HEK293 (cell line): ENCODE measurements around the gene CDC5L.

Experiments used
- CTCF ChIA-PET: fragments of 350-600 bp; formaldehyde crosslinking; extraction: SDS; loops from one replicate; lab custom pipeline; 2021; ENCODE audit warnings: antibody characterized with exemption; lab: Yijun Ruan, JAX
- POLR2A ChIA-PET: fragments of 300-600 bp; formaldehyde crosslinking; extraction: SDS; loops from one replicate; lab custom pipeline; 2020; ENCODE audit warnings: antibody characterized with exemption, inconsistent platforms; lab: Yijun Ruan, JAX
- H3K27ac ChIP-seq: fragments of 200-500 bp; sonication (Bioruptor generic); 2 replicates; pipeline ENCODE4 v1.5.1; 2014; ENCODE audit warnings: low read depth, low read length, control low read depth, inconsistent platforms; ENCODE audit errors: extremely low read depth
- H3K36me3 ChIP-seq, 2 experiments: fragments of 200-500 bp in 1 of 2; sonication (Bioruptor generic) in 1 of 2; 1 replicate in 1 of 2; 2 replicates in 1 of 2; pipeline ENCODE4 v1.5.1; 2014 to 2017; ENCODE audit warnings: inconsistent platforms in 2 of 2, low read length in 2 of 2; ENCODE audit not compliant: control insufficient read depth in 2 of 2, insufficient read depth in 1 of 2
- H3K4me1 ChIP-seq: fragments of 200-500 bp; sonication (Bioruptor generic); 2 replicates; pipeline ENCODE4 v1.5.1; 2014; ENCODE audit warnings: mild to moderate bottlenecking, low read length, inconsistent platforms; ENCODE audit not compliant: control insufficient read depth, insufficient read depth
- H3K4me3 ChIP-seq: 2 replicates; pipeline ENCODE4 v1.5.1; 2011; ENCODE audit warnings: low read depth, mild to moderate bottlenecking, control low read depth, low read length, moderate library complexity
- H3K9me3 ChIP-seq: fragments of 200-500 bp; sonication (Bioruptor generic); 2 replicates; pipeline ENCODE4 v1.5.1; 2014; ENCODE audit warnings: low read depth, low read length, inconsistent platforms; ENCODE audit not compliant: control insufficient read depth, insufficient read depth
- BCL6B ChIP-seq: fragments of 450-650 bp; formaldehyde crosslinking; IDR thresholded peaks from 2 replicates; pipeline ENCODE4 v1.5.1; 2017; ENCODE audit warnings: missing biosample characterization, missing genetic modification characterization
- REST ChIP-seq: fragments of 450-650 bp; formaldehyde crosslinking; IDR thresholded peaks from 2 replicates; pipeline ENCODE4 v1.5.1; 2016; ENCODE audit warnings: missing biosample characterization, missing genetic modification characterization
- TRIM28 ChIP-seq: IDR thresholded peaks from 2 replicates; pipeline ENCODE4 v1.6.1; 2011; ENCODE audit warnings: low read length, control low read depth, borderline replicate concordance
- ZBTB6 ChIP-seq: fragments of 450-650 bp; formaldehyde crosslinking; IDR thresholded peaks from 2 replicates; pipeline ENCODE4 v1.5.1; 2017; ENCODE audit warnings: missing biosample characterization, missing genetic modification characterization
- ZFP69B ChIP-seq: fragments of 450-650 bp; formaldehyde crosslinking; IDR thresholded peaks from 2 replicates; pipeline ENCODE4 v1.5.1; 2016; ENCODE audit warnings: missing biosample characterization, missing genetic modification characterization
- ZNF121 ChIP-seq: fragments of 450-650 bp; formaldehyde crosslinking; IDR thresholded peaks from 2 replicates; pipeline ENCODE4 v1.5.1; 2016; ENCODE audit warnings: missing biosample characterization, missing genetic modification characterization
- ZNF37A ChIP-seq: fragments of 450-650 bp; IDR thresholded peaks from 2 replicates; pipeline ENCODE4 v1.5.1; 2018; ENCODE audit warnings: missing biosample characterization, missing genetic modification characterization
- ZNF398 ChIP-seq: fragments of 450-650 bp; formaldehyde crosslinking; IDR thresholded peaks from 2 replicates; pipeline ENCODE4 v1.5.1; 2017; ENCODE audit warnings: missing biosample characterization, missing genetic modification characterization
- ZNF48 ChIP-seq: fragments of 450-650 bp; formaldehyde crosslinking; IDR thresholded peaks from 2 replicates; pipeline ENCODE4 v1.5.1; 2016; ENCODE audit warnings: missing biosample characterization, missing genetic modification characterization
- ZNF549 ChIP-seq: fragments of 450-650 bp; IDR thresholded peaks from 2 replicates; pipeline ENCODE4 v1.5.1; 2018; ENCODE audit warnings: missing biosample characterization, missing genetic modification characterization, mild to moderate bottlenecking, inconsistent platforms, moderate library complexity
- ZNF558 ChIP-seq: fragments of 450-650 bp; formaldehyde crosslinking; IDR thresholded peaks from 2 replicates; pipeline ENCODE4 v1.5.1; 2016; ENCODE audit warnings: missing biosample characterization, missing genetic modification characterization
- ZNF560 ChIP-seq: fragments of 450-650 bp; formaldehyde crosslinking; IDR thresholded peaks from 2 replicates; pipeline ENCODE4 v1.5.1; 2017; ENCODE audit warnings: missing biosample characterization, missing genetic modification characterization, borderline replicate concordance
- ZNF621 ChIP-seq: fragments of 450-650 bp; formaldehyde crosslinking; IDR thresholded peaks from 2 replicates; pipeline ENCODE4 v1.5.1; 2017; ENCODE audit warnings: missing biosample characterization, missing genetic modification characterization
- ZNF623 ChIP-seq: fragments of 450-650 bp; formaldehyde crosslinking; IDR thresholded peaks from 2 replicates; pipeline ENCODE4 v1.5.1; 2016; ENCODE audit warnings: missing biosample characterization, missing genetic modification characterization
- ZNF701 ChIP-seq: fragments of 450-650 bp; formaldehyde crosslinking; IDR thresholded peaks from 2 replicates; pipeline ENCODE4 v1.5.1; 2016; ENCODE audit warnings: missing biosample characterization, missing genetic modification characterization
- ZNF76 ChIP-seq: fragments of 450-650 bp; formaldehyde crosslinking; IDR thresholded peaks from 2 replicates; pipeline ENCODE4; 2016; ENCODE audit warnings: low read depth, missing biosample characterization, missing genetic modification characterization, borderline replicate concordance
- ZNF830 ChIP-seq: fragments of 450-650 bp; IDR thresholded peaks from 2 replicates; pipeline ENCODE4 v1.5.0; 2018; ENCODE audit warnings: missing biosample characterization, missing genetic modification characterization, low read depth, mild to moderate bottlenecking, moderate library complexity
- ZSCAN23 ChIP-seq: fragments of 450-650 bp; formaldehyde crosslinking; IDR thresholded peaks from 2 replicates; pipeline ENCODE4 v1.5.1; 2016; ENCODE audit warnings: missing biosample characterization, missing genetic modification characterization

Gene CDC5L

GRCh38 chr6:44400572-44400971 is 13.1 kb downstream of the CDC5L start:
- Histone ChIP-seq H3K4me3 (no peak overlapping the region), H3K36me3 (peaks cover 73 to 84% of the 10 kb centered on the region in 2 experiments), H3K9me3 (no peaks in the 10 kb centered on the region)
- CTCF ChIA-PET, result interaction anchor here (0.7 to 0.9 kb wide), 2 partner anchors 75 to 108 kb away, joined by 3 read pairs; no protein-coding TSS in a partner anchor
- POLR2A ChIA-PET, result interaction anchor here (1.4 kb wide), 1 partner anchor 13 kb away, joined by 4 read pairs; the partner anchor contains the start of gene CDC5L
- no peak for TF ChIP-seq ZSCAN23 (tag by site-specific recombination)
- TF ChIP-seq ZNF623 (tag by site-specific recombination), result 0 out of 2 replicates have a peak, but pooled peaks have one; percentile 14
- TF ChIP-seq ZFP69B (tag by site-specific recombination), result no peak
- TF ChIP-seq ZNF549 (tag by site-specific recombination), result peak; percentile 71
- TF ChIP-seq, all 188 proteins: peak for 2
- Histone ChIP-seq H3K27ac (no peak overlapping the region; the same call in 1 of the 2 replicates), H3K4me1 (no peaks in the 10 kb centered on the region)

GRCh38 chr6:44401138-44401537 is 13.6 kb downstream of the CDC5L start:
- H3K4me3 ChIP-seq, result no peak overlapping the region
- H3K27ac ChIP-seq, result no peak overlapping the region
- POLR2A ChIA-PET, result interaction anchor here (1.4 kb wide), 1 partner anchor 14 kb away, joined by 4 read pairs; the partner anchor contains the start of gene CDC5L
- no peaks in the 10 kb centered on the region for H3K9me3 ChIP-seq
- peaks cover 73 to 84% of the 10 kb centered on the region in 2 experiments for H3K36me3 ChIP-seq
- CTCF ChIA-PET, result interaction anchor here (0.6 to 0.9 kb wide), 3 partner anchors 31 to 369 kb away, joined by 3 to 4 read pairs (median 4); no protein-coding TSS in a partner anchor
- no peaks in the 10 kb centered on the region for H3K4me1 ChIP-seq
- TF ChIP-seq ZNF560 (no peak), ZNF701 (no peak), ZBTB6 (tag by site-specific recombination) (no peak)
- TF ChIP-seq, all 188 proteins: peak for 0

- ChIA-PET CTCF (interaction anchor here (0.8 to 1.0 kb wide), 3 partner anchors 14 to 53 kb away, joined by 3 to 5 read pairs (median 3); no protein-coding TSS in a partner anchor), POLR2A (interaction anchor here (0.6 to 1.3 kb wide), 2 partner anchors 17 to 103 kb away, joined by 3 to 9 read pairs; partner anchors contain the start of gene CDC5L)
- H3K27ac ChIP-seq, result no peak overlapping the region
These were observed 16.7 kb downstream of the CDC5L start for GRCh38 chr6:44404022-44404714.

GRCh38 chr6:44404715-44405099 is 17.2 kb downstream of the CDC5L start:
- ChIA-PET POLR2A (interaction anchor here (0.6 kb wide), 1 partner anchor 103 kb away, joined by 3 read pairs; no protein-coding TSS in a partner anchor), CTCF (interaction anchor here (0.6 to 1.0 kb wide), 3 partner anchors 15 to 1982 kb away, joined by 3 read pairs; no protein-coding TSS in a partner anchor)
- H3K4me1 ChIP-seq, result no peaks in the 10 kb centered on the region
- H3K27ac ChIP-seq, result no peak overlapping the region
- H3K9me3 ChIP-seq, result no peaks in the 10 kb centered on the region
- peaks cover 77 to 86% of the 10 kb centered on the region in 2 experiments for H3K36me3 ChIP-seq
- H3K4me3 ChIP-seq, result no peak overlapping the region
- no peak for TF ChIP-seq TRIM28
- TF ChIP-seq REST (tag by site-specific recombination), result no peak
- TF ChIP-seq ZNF398 (tag by site-specific recombination), result no peak
- TF ChIP-seq ZNF37A (tag by site-specific recombination), result no peak
- no peak for TF ChIP-seq ZNF621 (tag by site-specific recombination)
- TF ChIP-seq ZNF558, result no peak
- TF ChIP-seq ZNF830 (tag by site-specific recombination), result no peak
- TF ChIP-seq ZNF76 (tag by site-specific recombination), result no peak

More at GRCh38 chr6:44404022-44404714, 16.7 kb downstream of the CDC5L start:
- TF ChIP-seq BCL6B (tag by site-specific recombination) (no peak), ZNF121 (tag by site-specific recombination) (peak; percentile 63; the same call in 1 of the 2 replicates), ZNF76 (tag by site-specific recombination) (no peak), ZNF48 (tag by site-specific recombination) (no peak)
- H3K4me1 ChIP-seq, result no peaks in the 10 kb centered on the region
- H3K9me3 ChIP-seq, result no peaks in the 10 kb centered on the region
- H3K4me3 ChIP-seq, result no peak overlapping the region
- peaks cover 75 to 85% of the 10 kb centered on the region in 2 experiments for H3K36me3 ChIP-seq
